Measurements from ENCODE around the gene SLC27A1. TPM values are rescaled to one million over a fixed set of nuclear protein-coding genes. Genes with fewer than 3 reads are reported as not detected.

The SLC27A1 gene
- total and polyA plus RNA-seq, 2 experiments from 2014 or later = 8.6 to 8.7 TPM

DNA sequence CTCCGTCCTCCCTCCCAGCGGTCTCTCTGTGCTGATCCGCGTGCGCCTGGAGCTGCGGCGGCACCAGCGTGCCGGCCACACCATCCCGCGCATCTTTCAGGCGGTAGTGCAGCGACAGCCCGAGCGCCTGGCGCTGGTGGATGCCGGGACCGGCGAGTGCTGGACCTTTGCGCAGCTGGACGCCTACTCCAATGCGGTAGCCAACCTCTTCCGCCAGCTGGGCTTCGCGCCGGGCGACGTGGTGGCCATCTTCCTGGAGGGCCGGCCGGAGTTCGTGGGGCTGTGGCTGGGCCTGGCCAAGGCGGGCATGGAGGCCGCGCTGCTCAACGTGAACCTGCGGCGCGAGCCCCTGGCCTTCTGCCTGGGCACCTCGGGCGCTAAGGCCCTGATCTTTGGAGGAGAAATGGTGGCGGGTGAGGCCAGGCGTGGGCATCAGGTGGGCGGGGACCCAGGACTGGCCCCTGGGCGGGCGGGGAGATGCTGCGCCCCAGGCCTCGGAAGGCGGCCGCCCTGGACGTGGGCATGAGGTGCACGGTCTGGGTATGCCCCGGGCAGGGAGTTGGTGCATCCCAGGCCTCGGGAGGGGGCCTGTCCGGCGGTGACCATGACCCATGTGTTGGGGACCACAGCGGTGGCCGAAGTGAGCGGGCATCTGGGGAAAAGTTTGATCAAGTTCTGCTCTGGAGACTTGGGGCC lies 16.4 kb downstream of the SLC27A1 start:
- Histone ChIP-seq H3K36me3 (replicated peaks; ENCODE audit: insufficient read depth, low read depth) (no peaks in the 10 kb centered on the region), H3K9me2 (replicated peaks; ENCODE audit: insufficient read depth) (no peaks in the 10 kb centered on the region), H3K4me1 (ENCODE audit: insufficient read depth) (peaks cover 9% of the 10 kb centered on the region), H3K4me2 (no peak overlapping the region), H3K4me3 (no peak overlapping the region), H2AFZ (no peak overlapping the region), H3K9me3 (ENCODE audit: low read depth) (no peaks in the 10 kb centered on the region), H4K20me1 (ENCODE audit: insufficient read depth, poor library complexity, severe bottlenecking) (no peaks in the 10 kb centered on the region), H3K27me3 (no peaks in the 10 kb centered on the region), H3K79me2 (no peaks in the 10 kb centered on the region), H3K27ac (no peak overlapping the region)
- no peak for TF ChIP-seq EZH2phosphoT487 (IDR thresholded peaks at IDR 0.05; ENCODE audit: low read depth, severe bottlenecking, unreplicated experiment)
- TF ChIP-seq, protein P1, sequence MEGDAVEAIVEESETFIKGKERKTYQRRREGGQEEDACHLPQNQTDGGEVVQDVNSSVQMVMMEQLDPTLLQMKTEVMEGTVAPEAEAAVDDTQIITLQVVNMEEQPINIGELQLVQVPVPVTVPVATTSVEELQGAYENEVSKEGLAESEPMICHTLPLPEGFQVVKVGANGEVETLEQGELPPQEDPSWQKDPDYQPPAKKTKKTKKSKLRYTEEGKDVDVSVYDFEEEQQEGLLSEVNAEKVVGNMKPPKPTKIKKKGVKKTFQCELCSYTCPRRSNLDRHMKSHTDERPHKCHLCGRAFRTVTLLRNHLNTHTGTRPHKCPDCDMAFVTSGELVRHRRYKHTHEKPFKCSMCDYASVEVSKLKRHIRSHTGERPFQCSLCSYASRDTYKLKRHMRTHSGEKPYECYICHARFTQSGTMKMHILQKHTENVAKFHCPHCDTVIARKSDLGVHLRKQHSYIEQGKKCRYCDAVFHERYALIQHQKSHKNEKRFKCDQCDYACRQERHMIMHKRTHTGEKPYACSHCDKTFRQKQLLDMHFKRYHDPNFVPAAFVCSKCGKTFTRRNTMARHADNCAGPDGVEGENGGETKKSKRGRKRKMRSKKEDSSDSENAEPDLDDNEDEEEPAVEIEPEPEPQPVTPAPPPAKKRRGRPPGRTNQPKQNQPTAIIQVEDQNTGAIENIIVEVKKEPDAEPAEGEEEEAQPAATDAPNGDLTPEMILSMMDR (IDR thresholded peaks at IDR 0.05; ENCODE audit: poor library complexity) = no peak
- TF ChIP-seq EZH2 (IDR thresholded peaks at IDR 0.05; ENCODE audit: borderline replicate concordance) = no peak
- no peak for DNase-seq (ENCODE audit: low spot score)
- WGBS (ENCODE audit: low lambda C conversion rate, missing lambda C conversion rate) = 98% methylated on average over 45 of the region's 58 CpGs

DNA sequence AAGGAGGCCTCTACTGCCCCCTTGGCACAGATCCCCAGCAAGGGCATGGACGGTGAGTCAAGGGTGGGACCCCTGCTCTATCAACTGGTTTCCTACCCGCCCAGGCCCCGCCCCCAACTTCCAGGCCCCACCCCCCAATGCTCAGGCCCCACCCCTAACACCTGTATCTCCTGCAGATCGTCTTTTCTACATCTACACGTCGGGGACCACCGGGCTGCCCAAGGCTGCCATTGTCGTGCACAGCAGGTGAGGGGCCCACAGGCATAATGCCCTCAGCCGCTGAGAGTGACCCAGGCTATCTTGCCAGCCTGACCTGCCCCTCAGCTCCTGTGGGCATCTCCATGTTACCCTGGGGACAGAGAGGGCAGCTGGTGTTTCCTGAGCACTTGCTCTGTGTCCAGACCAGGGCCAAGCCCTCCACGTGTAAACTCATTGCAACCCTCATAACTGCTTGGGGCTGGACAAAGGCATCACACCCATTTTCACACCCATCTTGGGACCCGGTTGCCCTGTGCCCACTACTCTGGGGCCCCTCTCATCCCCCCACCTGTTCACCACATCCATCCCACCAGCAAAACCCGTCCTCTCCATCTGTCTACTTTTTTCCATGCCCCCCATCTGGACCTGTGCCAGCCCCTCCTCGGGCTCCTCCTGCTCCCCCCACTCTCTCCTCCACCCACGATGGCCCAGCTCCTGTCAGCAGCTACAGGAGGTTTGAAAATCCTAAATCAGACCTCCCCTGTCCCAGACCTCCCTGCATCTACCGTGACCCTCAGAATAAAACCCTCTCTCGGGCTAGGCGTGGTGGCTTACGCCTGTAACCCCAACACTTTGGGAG lies 17.2 kb downstream of the SLC27A1 start:
- no peaks in the 10 kb centered on the region for H3K79me2 ChIP-seq
- no peaks in the 10 kb centered on the region for H3K27me3 ChIP-seq
- no peaks in the 10 kb centered on the region for H3K36me3 ChIP-seq (replicated peaks; ENCODE audit: insufficient read depth, low read depth)
- no peak overlapping the region for H3K27ac ChIP-seq
- no peak overlapping the region for H3K4me2 ChIP-seq
- TF ChIP-seq EZH2 (IDR thresholded peaks at IDR 0.05; ENCODE audit: borderline replicate concordance) (no peak), EZH2phosphoT487 (IDR thresholded peaks at IDR 0.05; ENCODE audit: low read depth, severe bottlenecking, unreplicated experiment) (no peak)
- TF ChIP-seq, protein P1 (IDR thresholded peaks at IDR 0.05; ENCODE audit: poor library complexity) = no peak
- H3K4me1 ChIP-seq (ENCODE audit: insufficient read depth) = peaks cover 9% of the 10 kb centered on the region
- DNase-seq (ENCODE audit: low spot score) = no peak
- no peaks in the 10 kb centered on the region for H4K20me1 ChIP-seq (ENCODE audit: insufficient read depth, poor library complexity, severe bottlenecking)
- 85% methylated on average over 15 of the region's 18 CpGs for WGBS (ENCODE audit: low lambda C conversion rate, missing lambda C conversion rate)
- no peak overlapping the region for H3K4me3 ChIP-seq
- H3K9me3 ChIP-seq (ENCODE audit: low read depth) = no peaks in the 10 kb centered on the region
- no peak overlapping the region for H2AFZ ChIP-seq
- no peaks in the 10 kb centered on the region for H3K9me2 ChIP-seq (replicated peaks; ENCODE audit: insufficient read depth)

DNA sequence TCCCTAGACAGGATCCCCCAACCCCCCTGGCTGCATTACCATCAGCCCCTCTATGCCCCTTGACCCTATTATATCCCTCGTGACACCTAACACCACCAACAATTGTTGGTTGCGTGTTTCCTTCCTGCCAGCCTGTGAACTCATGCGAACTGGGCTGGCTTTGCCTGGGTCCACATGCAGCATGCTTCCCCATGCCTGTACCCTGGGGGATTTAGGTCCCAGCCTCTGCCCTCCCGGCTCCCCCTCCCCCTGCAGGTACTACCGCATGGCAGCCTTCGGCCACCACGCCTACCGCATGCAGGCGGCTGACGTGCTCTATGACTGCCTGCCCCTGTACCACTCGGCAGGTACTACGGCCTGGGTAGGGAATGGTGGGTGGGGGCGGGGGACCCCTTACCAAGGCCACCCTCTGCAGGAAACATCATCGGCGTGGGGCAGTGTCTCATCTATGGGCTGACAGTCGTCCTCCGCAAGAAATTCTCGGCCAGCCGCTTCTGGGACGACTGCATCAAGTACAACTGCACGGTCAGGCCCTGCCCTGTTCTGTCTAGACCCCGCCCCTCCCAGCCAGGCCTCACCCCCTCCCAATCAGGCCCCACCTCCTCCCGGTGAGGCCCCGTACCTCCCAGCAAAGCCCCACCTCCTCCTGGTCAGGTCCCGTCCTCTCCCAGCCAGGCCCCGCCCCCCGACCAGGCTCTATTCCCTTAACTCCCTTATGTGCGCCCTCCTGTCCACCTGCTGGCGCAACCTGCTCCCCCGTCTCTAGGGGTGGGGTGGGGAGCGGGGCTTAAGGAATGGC lies 18.5 kb downstream of the SLC27A1 start:
- H3K9me2 ChIP-seq (replicated peaks; ENCODE audit: insufficient read depth) = no peaks in the 10 kb centered on the region
- no peaks in the 10 kb centered on the region for H3K27me3 ChIP-seq
- 12% methylated on average over 17 of the region's 31 CpGs for WGBS (ENCODE audit: low lambda C conversion rate, missing lambda C conversion rate)
- peak; percentile 95 for DNase-seq (ENCODE audit: low spot score)
- H3K79me2 ChIP-seq = no peaks in the 10 kb centered on the region
- TF ChIP-seq, protein P1 (IDR thresholded peaks at IDR 0.05; ENCODE audit: poor library complexity) = peak; percentile 44
- TF ChIP-seq EZH2phosphoT487 (IDR thresholded peaks at IDR 0.05; ENCODE audit: low read depth, severe bottlenecking, unreplicated experiment) (no peak), EZH2 (IDR thresholded peaks at IDR 0.05; ENCODE audit: borderline replicate concordance) (no peak)
- no peak overlapping the region for H3K4me3 ChIP-seq
- no peaks in the 10 kb centered on the region for H4K20me1 ChIP-seq (ENCODE audit: insufficient read depth, poor library complexity, severe bottlenecking)
- no peaks in the 10 kb centered on the region for H3K36me3 ChIP-seq (replicated peaks; ENCODE audit: insufficient read depth, low read depth)
- no peak overlapping the region for H3K27ac ChIP-seq
- peak overlapping the region; percentile 79 for H3K4me2 ChIP-seq
- peaks cover 9% of the 10 kb centered on the region for H3K4me1 ChIP-seq (ENCODE audit: insufficient read depth)
- peak overlapping the region; percentile 41 for H2AFZ ChIP-seq
- no peaks in the 10 kb centered on the region for H3K9me3 ChIP-seq (ENCODE audit: low read depth)
